ENCODE measurements around the gene KCNN3.

The KCNN3 gene

GRCh38 chr1:154773551-154773950 lies 96.5 kb downstream of the KCNN3 start:
- H3K9ac ChIP-seq: no peak overlapping the region
- no peak overlapping the region for H3K4me2 ChIP-seq (ENCODE audit: low read length)
- H3K27me3 ChIP-seq (ENCODE audit: control insufficient read depth, insufficient read depth, low read length): no peaks in the 10 kb centered on the region
- no peak overlapping the region for H3K27ac ChIP-seq
- H3K4me1 ChIP-seq: no peaks in the 10 kb centered on the region
- H3K36me3 ChIP-seq (ENCODE audit: control insufficient read depth, insufficient read depth, low read length): no peaks in the 10 kb centered on the region
- H3K4me3 ChIP-seq (ENCODE audit: low read depth, low read length): no peak overlapping the region
- no peak overlapping the region for H2AFZ ChIP-seq
- TF ChIP-seq CTCF (IDR thresholded peaks at IDR 0.05): no peak
- no peaks in the 10 kb centered on the region for H3K9me3 ChIP-seq (ENCODE audit: control insufficient read depth, low read length)
- no peaks in the 10 kb centered on the region for H3K79me2 ChIP-seq

GRCh38 chr1:154772606-154773506 lies 97.2 kb downstream of the KCNN3 start:
- Histone ChIP-seq H3K4me1 (no peaks in the 10 kb centered on the region), H3K27ac (no peak overlapping the region), H3K9me3 (ENCODE audit: control insufficient read depth, low read length) (no peaks in the 10 kb centered on the region), H2AFZ (no peak overlapping the region), H3K36me3 (ENCODE audit: control insufficient read depth, insufficient read depth, low read length) (no peaks in the 10 kb centered on the region), H3K27me3 (ENCODE audit: control insufficient read depth, insufficient read depth, low read length) (no peaks in the 10 kb centered on the region), H3K9ac (no peak overlapping the region), H3K4me3 (ENCODE audit: low read depth, low read length) (no peak overlapping the region), H3K4me2 (ENCODE audit: low read length) (no peak overlapping the region), H3K79me2 (no peaks in the 10 kb centered on the region)
- no peak for TF ChIP-seq CTCF (IDR thresholded peaks at IDR 0.05)

GRCh38 chr1:154772056-154772455 lies 98.0 kb downstream of the KCNN3 start:
- no peaks in the 10 kb centered on the region for H3K79me2 ChIP-seq
- no peaks in the 10 kb centered on the region for H3K27me3 ChIP-seq (ENCODE audit: control insufficient read depth, insufficient read depth, low read length)
- H3K36me3 ChIP-seq (ENCODE audit: control insufficient read depth, insufficient read depth, low read length): no peaks in the 10 kb centered on the region
- TF ChIP-seq CTCF (IDR thresholded peaks at IDR 0.05): no peak
- no peak overlapping the region for H3K27ac ChIP-seq
- H3K4me3 ChIP-seq (ENCODE audit: low read depth, low read length): no peak overlapping the region
- H3K9me3 ChIP-seq (ENCODE audit: control insufficient read depth, low read length): no peaks in the 10 kb centered on the region
- H3K4me1 ChIP-seq: no peaks in the 10 kb centered on the region
- H3K4me2 ChIP-seq (ENCODE audit: low read length): no peak overlapping the region
- no peak overlapping the region for H3K9ac ChIP-seq
- H2AFZ ChIP-seq: no peak overlapping the region

- H3K9ac ChIP-seq: no peak overlapping the region
- H3K4me3 ChIP-seq (ENCODE audit: low read depth, low read length): no peak overlapping the region
- no peak overlapping the region for H3K27ac ChIP-seq
- TF ChIP-seq CTCF (IDR thresholded peaks at IDR 0.05): no peak
- H3K79me2 ChIP-seq: no peaks in the 10 kb centered on the region
- no peaks in the 10 kb centered on the region for H3K36me3 ChIP-seq (ENCODE audit: control insufficient read depth, insufficient read depth, low read length)
- no peaks in the 10 kb centered on the region for H3K27me3 ChIP-seq (ENCODE audit: control insufficient read depth, insufficient read depth, low read length)
- no peak overlapping the region for H2AFZ ChIP-seq
- H3K4me1 ChIP-seq: no peaks in the 10 kb centered on the region
- no peak overlapping the region for H3K4me2 ChIP-seq (ENCODE audit: low read length)
- H3K9me3 ChIP-seq (ENCODE audit: control insufficient read depth, low read length): no peaks in the 10 kb centered on the region
Measured at GRCh38 chr1:154770897-154771594, 99.0 kb downstream of the KCNN3 start.
